HEK293T (cell line): ENCODE measurements around the gene ZNF487.
"Not testable (repeated sequence)": the region's sequence is repeated elsewhere in the genome, so short reads cannot be mapped to it uniquely, and the experiment has no call there.

Source experiments
- CTCF ChIA-PET: fragments of 350-600 bp; formaldehyde crosslinking; extraction: SDS; loops from one replicate; lab custom pipeline; 2021; ENCODE audit warnings: antibody characterized with exemption, inconsistent platforms; lab: Yijun Ruan, JAX
- POLR2A ChIA-PET: fragments of 350-600 bp; formaldehyde crosslinking; extraction: SDS; loops from one replicate; lab custom pipeline; 2020; ENCODE audit warnings: antibody characterized with exemption, inconsistent platforms; lab: Yijun Ruan, JAX
- DNase-seq: peaks from one replicate; pipeline ENCODE4 v3.0.0; 2012; ENCODE audit warnings: mixed read lengths; ENCODE audit errors: extremely low spot score
- ARNT ChIP-seq: fragments of 450-650 bp; IDR thresholded peaks from 2 replicates; pipeline ENCODE4 v1.6.1; 2017; ENCODE audit warnings: mild to moderate bottlenecking
- BHLHE40 ChIP-seq: fragments of 450-650 bp; IDR thresholded peaks from 2 replicates; pipeline ENCODE4 v1.6.1; 2016; ENCODE audit warnings: mild to moderate bottlenecking, moderate library complexity, borderline replicate concordance
- CTBP1 ChIP-seq: fragments of 450-650 bp; IDR thresholded peaks from 2 replicates; pipeline ENCODE4 v1.6.1; 2016; ENCODE audit warnings: borderline replicate concordance
- ELF4 ChIP-seq: fragments of 450-650 bp; IDR thresholded peaks from 2 replicates; pipeline ENCODE4 v1.6.1; 2017; ENCODE audit warnings: antibody characterized with exemption
- FOXA1 ChIP-seq: fragments of 450-650 bp; IDR thresholded peaks from 2 replicates; pipeline ENCODE4 v1.6.1; 2016; ENCODE audit warnings: mild to moderate bottlenecking
- FOXK2 ChIP-seq: fragments of 450-650 bp; IDR thresholded peaks from 2 replicates; pipeline ENCODE4 v1.6.1; 2016; ENCODE audit warnings: mild to moderate bottlenecking
- FOXM1 ChIP-seq: fragments of 450-650 bp; IDR thresholded peaks from 2 replicates; pipeline ENCODE4 v1.6.1; 2017; ENCODE audit warnings: mild to moderate bottlenecking, borderline replicate concordance
- HDGF ChIP-seq: fragments of 450-650 bp; IDR thresholded peaks from 2 replicates; pipeline ENCODE4 v1.6.1; 2017; ENCODE audit warnings: antibody characterized with exemption, borderline replicate concordance
- L3MBTL2 ChIP-seq: fragments of 450-650 bp; conservative IDR thresholded peaks from 2 replicates; pipeline ENCODE4 v1.6.1; 2016; ENCODE audit warnings: mild to moderate bottlenecking
- LEF1 ChIP-seq: fragments of 450-650 bp; IDR thresholded peaks from 2 replicates; pipeline ENCODE4 v1.6.1; 2017; ENCODE audit warnings: mild to moderate bottlenecking, borderline replicate concordance
- NFRKB ChIP-seq: fragments of 450-650 bp; IDR thresholded peaks from 2 replicates; pipeline ENCODE4 v1.6.1; 2016; ENCODE audit warnings: mild to moderate bottlenecking, moderate library complexity
- SP1 ChIP-seq: fragments of 450-650 bp; IDR thresholded peaks from 2 replicates; pipeline ENCODE4 v1.6.1; 2017
- SUZ12 ChIP-seq: fragments of 450-650 bp; IDR thresholded peaks from 2 replicates; pipeline ENCODE4 v1.6.1; 2016; ENCODE audit warnings: mild to moderate bottlenecking
- TARDBP ChIP-seq: fragments of 450-650 bp; IDR thresholded peaks from 2 replicates; pipeline ENCODE4 v1.6.1; 2016
- ZNF384 ChIP-seq: fragments of 450-650 bp; IDR thresholded peaks from 2 replicates; pipeline ENCODE4 v1.6.1; 2016
- TF ChIP-seq, protein P1 (sequence below): fragments of 450-650 bp; IDR thresholded peaks from 2 replicates; pipeline ENCODE4 v1.6.1; 2016

Gene ZNF487

DNA sequence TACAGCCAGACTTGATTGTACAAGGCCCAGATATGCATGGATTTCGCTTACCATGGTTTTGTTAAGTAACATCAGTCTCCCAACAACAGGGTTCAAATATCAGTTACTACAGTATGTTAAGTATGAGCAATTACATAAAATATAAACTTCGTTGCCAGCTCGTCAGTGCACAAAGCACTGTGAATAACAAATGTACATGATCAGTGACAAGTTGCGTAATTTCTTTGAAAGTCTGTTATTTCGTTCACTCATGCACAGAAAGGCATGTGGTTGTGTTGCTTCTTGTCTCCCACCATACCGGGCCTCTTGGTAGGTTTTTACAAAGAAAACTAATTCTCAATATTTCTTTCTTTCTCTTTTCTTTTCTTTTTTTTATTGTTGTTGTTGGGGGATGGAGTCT lies 12.5 kb upstream of the ZNF487 start:
- TF ChIP-seq BHLHE40 (no peak), FOXA1 (no peak), NFRKB (no peak), CTBP1 (no peak), TARDBP (no peak), L3MBTL2 (no peak)
- ChIA-PET POLR2A (interaction anchor here (1.4 kb wide), 1 partner anchor 12 kb away, joined by 5 read pairs; the partner anchor contains the start of gene ZNF487), CTCF (interaction anchor here (0.6 kb wide), 1 partner anchor 132 kb away, joined by 5 read pairs; no protein-coding TSS in a partner anchor)
- no peak for DNase-seq

DNA sequence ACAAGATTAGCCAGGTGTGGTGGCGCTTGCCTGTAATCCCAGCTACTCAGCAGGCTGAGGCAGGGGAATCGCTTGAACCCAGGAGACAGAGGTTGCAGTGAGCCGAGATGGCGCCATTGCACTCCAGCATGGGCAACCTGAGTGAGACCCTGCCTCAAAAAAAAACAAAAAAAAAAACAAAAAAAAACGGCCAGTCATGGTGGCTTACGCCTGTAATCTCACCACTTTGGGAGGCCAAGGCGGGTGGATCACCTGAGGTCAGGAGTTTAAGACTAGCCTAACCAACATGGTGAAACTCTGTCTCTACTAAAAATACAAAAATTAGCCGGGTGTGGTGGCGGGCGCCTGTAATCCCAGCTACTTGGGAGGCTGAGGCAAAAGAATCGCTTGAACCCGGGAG lies 10.4 kb upstream of the ZNF487 start:
- POLR2A ChIA-PET, DNase-seq, CTCF ChIA-PET: not testable (repeated sequence)

DNA sequence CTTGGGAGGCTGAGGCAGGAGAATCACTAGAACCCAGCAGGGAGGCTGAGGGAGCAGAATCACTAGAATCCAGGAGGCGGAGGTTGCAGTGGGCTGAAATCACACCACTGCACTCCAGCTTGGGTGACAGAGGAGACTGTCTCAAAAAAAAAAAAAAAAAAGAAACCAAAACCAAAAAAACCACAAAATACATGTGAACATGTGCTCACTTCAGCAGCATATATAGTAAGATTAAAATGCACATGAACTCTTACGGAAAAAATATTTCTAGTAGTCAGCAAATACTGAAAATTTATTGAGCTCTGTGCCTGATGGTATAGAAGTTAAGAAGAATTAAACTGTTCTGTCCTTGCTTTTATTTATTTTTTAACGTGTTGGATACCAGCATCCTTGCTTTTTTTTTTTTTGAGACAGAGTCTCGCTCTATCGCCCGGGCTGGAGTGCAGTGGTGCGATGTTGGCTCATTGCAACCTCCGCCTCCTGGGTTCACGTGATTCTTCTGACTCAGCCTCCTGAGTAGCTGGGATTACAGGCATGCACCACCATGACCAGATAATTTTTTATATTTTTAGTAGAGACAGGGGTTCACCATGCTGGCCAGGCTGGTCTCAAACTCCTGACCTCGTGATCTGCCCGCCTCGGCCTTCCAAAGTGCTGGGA lies 9.6 kb upstream of the ZNF487 start:
- no peak for TF ChIP-seq FOXK2
- TF ChIP-seq FOXM1: no peak
- no peak for TF ChIP-seq FOXA1
- TF ChIP-seq SP1: no peak
- no peak for TF ChIP-seq NFRKB
- TF ChIP-seq CTBP1: no peak
- TF ChIP-seq L3MBTL2: no peak
- no peak for TF ChIP-seq TARDBP
- TF ChIP-seq LEF1: no peak
- TF ChIP-seq BHLHE40: no peak
- no peak for TF ChIP-seq ZNF384
- TF ChIP-seq ELF4: no peak
- no peak for TF ChIP-seq ARNT
- TF ChIP-seq, protein P1, sequence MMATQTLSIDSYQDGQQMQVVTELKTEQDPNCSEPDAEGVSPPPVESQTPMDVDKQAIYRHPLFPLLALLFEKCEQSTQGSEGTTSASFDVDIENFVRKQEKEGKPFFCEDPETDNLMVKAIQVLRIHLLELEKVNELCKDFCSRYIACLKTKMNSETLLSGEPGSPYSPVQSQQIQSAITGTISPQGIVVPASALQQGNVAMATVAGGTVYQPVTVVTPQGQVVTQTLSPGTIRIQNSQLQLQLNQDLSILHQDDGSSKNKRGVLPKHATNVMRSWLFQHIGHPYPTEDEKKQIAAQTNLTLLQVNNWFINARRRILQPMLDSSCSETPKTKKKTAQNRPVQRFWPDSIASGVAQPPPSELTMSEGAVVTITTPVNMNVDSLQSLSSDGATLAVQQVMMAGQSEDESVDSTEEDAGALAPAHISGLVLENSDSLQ: no peak
- ChIA-PET CTCF (no interaction called here), POLR2A (no interaction called here)
- DNase-seq: no peak

DNA sequence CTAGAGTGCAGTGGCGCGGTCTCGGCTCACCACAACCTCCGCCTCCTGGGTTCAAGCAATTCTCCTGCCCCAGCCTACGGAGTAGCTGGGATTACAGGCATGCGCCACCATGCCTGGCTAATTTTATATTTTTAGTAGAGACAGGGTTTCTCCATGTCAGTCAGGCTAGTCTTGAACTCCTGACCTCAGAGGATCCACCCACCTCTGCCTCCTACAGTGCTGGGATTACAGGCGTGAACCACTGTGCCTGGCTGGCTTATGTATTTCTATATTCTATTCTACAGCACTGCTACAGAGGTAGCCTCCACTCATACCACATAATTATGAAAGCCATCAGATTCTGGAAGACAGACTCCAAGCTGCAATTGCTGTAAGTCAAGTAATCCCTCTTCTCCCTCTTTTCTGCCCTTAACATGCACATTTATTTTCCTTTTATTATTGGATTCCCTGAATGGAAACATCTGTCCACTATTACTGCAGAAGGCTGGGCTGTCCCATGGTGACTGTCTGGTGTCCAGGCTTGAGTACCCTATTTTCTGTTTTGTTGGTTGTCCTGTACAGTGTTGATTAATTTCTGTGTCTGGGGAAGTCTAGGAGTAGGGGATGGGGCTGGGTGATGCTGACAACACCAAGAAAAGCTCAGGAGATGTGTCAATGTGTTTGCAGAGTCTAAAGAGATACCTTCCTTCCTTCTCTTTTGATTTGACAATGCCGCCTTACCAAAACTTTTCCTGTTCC lies 5.8 kb upstream of the ZNF487 start:
- POLR2A ChIA-PET: interaction anchor here (1.3 kb wide), 1 partner anchor 35 kb away, joined by 3 read pairs; no protein-coding TSS in a partner anchor

DNA sequence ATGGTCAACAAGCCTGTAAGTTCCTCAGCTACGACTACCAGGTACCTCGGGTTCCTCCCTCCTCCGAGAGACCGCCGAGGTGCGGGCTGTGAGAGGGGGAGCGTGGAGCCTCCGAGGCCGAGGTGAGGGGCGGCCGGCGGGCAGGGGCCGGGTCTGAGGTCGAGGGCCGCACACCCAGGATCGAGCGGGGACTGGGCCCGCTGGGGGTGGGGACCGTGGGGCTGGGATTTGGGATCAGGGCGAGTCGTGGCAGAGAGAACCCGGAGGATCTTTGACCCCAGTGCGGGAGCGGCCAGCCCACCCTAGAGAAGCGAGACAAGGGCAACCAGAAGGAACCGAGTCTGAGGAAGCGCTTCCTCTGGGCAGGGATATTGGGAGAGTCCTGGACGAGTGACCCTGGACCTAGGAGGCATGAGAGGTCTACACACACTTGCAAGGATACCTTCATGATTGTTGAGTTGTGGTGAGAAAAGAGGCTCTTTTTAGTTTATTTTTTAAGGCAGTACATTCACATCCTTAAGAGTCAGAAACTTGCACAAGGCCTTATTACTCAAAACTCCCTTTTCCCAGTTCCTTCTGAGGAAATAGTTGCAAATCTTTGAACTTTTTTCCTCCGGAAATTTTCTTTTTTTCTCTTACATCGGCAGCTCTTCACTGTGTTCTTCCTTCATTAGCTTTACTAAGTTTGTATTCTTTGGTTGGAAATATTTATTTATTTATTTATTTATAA lies 395 bp downstream of the ZNF487 start:
- CTCF ChIA-PET: no interaction called here
- no peak for DNase-seq
- TF ChIP-seq NFRKB (no peak), CTBP1 (no peak), ZNF384 (no peak), ARNT (no peak), HDGF (no peak), L3MBTL2 (no peak), FOXM1 (no peak), BHLHE40 (no peak), ELF4 (no peak), SP1 (no peak), FOXK2 (no peak), FOXA1 (no peak), LEF1 (no peak), TARDBP (no peak), SUZ12 (no peak)
- TF ChIP-seq, protein P1: no peak
- POLR2A ChIA-PET: interaction anchor here (1.0 to 1.4 kb wide), 4 partner anchors 13 to 39 kb away, joined by 3 to 6 read pairs (median 4); no protein-coding TSS in a partner anchor

More for the DNA sequence above, 5.8 kb upstream of the ZNF487 start:
- no peak for DNase-seq
- no peak for TF ChIP-seq NFRKB
- TF ChIP-seq L3MBTL2: no peak
- no peak for TF ChIP-seq TARDBP
- TF ChIP-seq SP1: no peak
- TF ChIP-seq, protein P1: peak; percentile 46; the same call in 1 of the 2 replicates
- no peak for TF ChIP-seq HDGF
- CTCF ChIA-PET: no interaction called here

DNA sequence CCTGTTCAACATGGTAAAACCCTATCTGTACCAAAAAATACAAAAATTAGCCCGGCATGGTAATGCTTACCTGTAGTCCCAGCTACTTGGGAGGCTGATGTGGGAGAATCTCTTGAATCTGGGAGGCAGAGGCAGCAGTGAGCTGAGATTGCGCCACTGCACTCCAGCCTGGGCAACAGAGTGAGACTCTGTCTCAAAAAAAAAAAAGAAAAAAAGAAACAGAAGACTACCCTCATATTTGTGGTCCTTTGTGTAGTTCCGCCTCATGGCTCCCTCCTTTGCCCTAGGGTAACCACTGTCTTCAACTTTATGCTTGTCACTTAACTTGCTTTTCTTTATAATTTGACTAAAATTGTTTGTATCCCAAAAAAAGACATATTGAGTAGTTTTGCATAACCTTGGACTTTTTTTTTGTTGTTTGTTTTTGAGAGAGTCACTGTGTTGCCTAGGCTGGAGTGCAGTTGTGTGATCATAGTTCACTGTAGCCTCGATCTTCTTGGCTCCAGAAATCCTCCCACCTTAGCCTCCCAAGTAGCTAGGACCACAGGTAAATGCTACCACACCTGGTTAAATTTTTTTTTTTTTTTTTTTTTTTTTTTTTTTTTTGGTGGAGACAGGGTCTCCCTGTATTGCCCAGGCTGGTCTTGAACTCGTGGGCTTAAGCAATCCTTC lies 3.7 kb downstream of the ZNF487 start:
- POLR2A ChIA-PET: no interaction called here
- TF ChIP-seq FOXM1: no peak
- TF ChIP-seq TARDBP: no peak
- TF ChIP-seq FOXK2: no peak
- TF ChIP-seq, protein P1: no peak
- CTCF ChIA-PET: no interaction called here
- DNase-seq: no peak
